HG03280 (cell line): ENCODE measurements around the gene RNASEH2A.

Source experiments
- ATAC-seq: cut with Tn5 transposase; IDR thresholded peaks from one replicate; pipeline ENCODE4 v1.9.1; 2021; ENCODE audit warnings: mild to moderate bottlenecking, moderate library complexity; ENCODE audit not compliant: unreplicated experiment

The RNASEH2A gene

GRCh38 chr19:12858041-12858928 lies 51.9 kb downstream of the RNASEH2A start:
- ATAC-seq, result no peak

- ATAC-seq, result no peak
These were observed 53.2 kb downstream of the RNASEH2A start for GRCh38 chr19:12859546-12859945.
